H4 (cell line): ENCODE results near the gene CCDC71L. TPM values are rescaled to one million over a fixed set of nuclear protein-coding genes. Genes with fewer than 3 reads are reported as not detected.

Experiments used
- total RNA-seq: library from RNA; depleted of rRNA; stranded (reverse); fragments of >200 nt; shearing (Covaris generic); gene quantifications from 2 replicates; pipeline ENCODE4 v1.2.3, GENCODE V29; 2014; rRNA removed

CCDC71L gene
- total RNA-seq, 1 experiment from 2014 or later = 22.2 TPM

Other genes starting within 250 kb of the CCDC71L start
- not detected in 2 replicates for gene PIK3CG, start 204.1 kb upstream of the CCDC71L start, total RNA-seq